RWPE1 (cell line): ENCODE measurements around the gene ERBB4.
A peak's percentile ranks its signal among the peaks of the same experiment; 100 is the strongest.

Experiments
- CTCF ChIA-PET: fragments of 350-600 bp; sonication (Branson Sonifier 250); formaldehyde crosslinking; extraction: SDS; loops from one replicate; lab custom pipeline; 2021; lab: Yijun Ruan, JAX
- POLR2A ChIA-PET: fragments of 400-600 bp; formaldehyde crosslinking; extraction: SDS; loops from one replicate; lab custom pipeline; 2020; ENCODE audit warnings: antibody characterized with exemption; ENCODE audit not compliant: low non-redundant PET; lab: Yijun Ruan, JAX
- DNase-seq: peaks from one replicate; pipeline ENCODE4 v3.0.0; 2012; ENCODE audit warnings: low spot score
- H3K27ac ChIP-seq: fragments of 450-650 bp; 2 replicates; pipeline ENCODE4 v1.5.1; 2017
- CTCF ChIP-seq: fragments of 450-650 bp; conservative IDR thresholded peaks from 2 replicates; pipeline ENCODE4 v1.5.1; 2017; ENCODE audit warnings: low read depth, mild to moderate bottlenecking

ERBB4 gene

GRCh38 chr2:211426240-211426639 is 1112.4 kb downstream of the ERBB4 start:
- no peak for DNase-seq
- no peak overlapping the region for H3K27ac ChIP-seq
- TF ChIP-seq CTCF, result no peak
- ChIA-PET CTCF (interaction anchor here (0.9 kb wide), 1 partner anchor 1727 kb away, joined by 3 read pairs; no protein-coding TSS in a partner anchor), POLR2A (no interaction called here)

GRCh38 chr2:211423018-211423417 is 1115.6 kb downstream of the ERBB4 start:
- POLR2A ChIA-PET, result no interaction called here
- DNase-seq, result no peak
- CTCF ChIA-PET, result interaction anchor here (0.7 kb wide), 2 partner anchors 237 to 752 kb away, joined by 3 to 5 read pairs; no protein-coding TSS in a partner anchor
- H3K27ac ChIP-seq, result no peak overlapping the region
- TF ChIP-seq CTCF, result no peak

DNA sequence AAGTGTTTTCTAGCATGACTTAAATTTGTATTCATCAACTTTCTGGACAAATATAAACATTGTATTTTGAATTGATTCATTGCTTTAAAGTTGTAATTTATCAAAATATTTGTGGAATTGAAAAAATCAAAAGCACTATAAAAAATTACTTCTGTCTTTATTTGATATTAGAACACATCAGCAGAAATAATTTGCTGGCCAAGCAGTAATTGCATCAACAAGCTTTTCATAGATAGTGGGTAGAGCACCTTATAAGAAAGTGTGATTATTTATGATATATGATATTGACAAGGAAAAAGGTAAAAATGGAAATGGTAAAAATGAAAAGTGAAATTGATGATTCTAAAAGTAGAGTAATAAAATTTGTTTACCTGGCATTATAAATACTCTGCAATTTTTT is 1121.1 kb downstream of the ERBB4 start:
- ChIA-PET CTCF (no interaction called here), POLR2A (no interaction called here)
- H3K27ac ChIP-seq, result no peak overlapping the region
- DNase-seq, result no peak
- no peak for TF ChIP-seq CTCF

GRCh38 chr2:211416373-211416772 is 1122.2 kb downstream of the ERBB4 start:
- TF ChIP-seq CTCF, result no peak
- H3K27ac ChIP-seq, result no peak overlapping the region
- CTCF ChIA-PET, result interaction anchor here (1.2 kb wide), 1 partner anchor 39 kb away, joined by 4 read pairs; no protein-coding TSS in a partner anchor
- DNase-seq, result no peak
- POLR2A ChIA-PET, result no interaction called here

DNA sequence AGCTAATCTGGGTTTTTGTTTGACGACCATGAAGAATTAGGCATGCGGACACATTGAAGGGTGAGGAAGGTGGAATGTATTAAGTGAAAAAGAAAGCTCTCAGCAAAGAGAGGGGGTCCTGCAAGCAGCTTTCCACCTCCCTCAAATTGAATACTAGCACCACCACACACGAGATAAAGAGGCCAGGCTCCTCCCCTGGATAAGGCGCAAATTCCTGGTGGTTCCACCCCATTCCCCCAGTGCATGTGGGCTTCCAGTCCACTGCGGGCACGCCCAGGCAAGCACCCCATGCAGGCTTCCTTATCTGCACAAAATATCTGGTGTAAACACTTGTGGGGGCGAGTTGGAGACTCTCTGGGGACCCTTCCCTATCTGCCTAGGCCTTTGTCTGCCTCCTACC is 1124.9 kb downstream of the ERBB4 start:
- CTCF ChIA-PET, result no interaction called here

DNA sequence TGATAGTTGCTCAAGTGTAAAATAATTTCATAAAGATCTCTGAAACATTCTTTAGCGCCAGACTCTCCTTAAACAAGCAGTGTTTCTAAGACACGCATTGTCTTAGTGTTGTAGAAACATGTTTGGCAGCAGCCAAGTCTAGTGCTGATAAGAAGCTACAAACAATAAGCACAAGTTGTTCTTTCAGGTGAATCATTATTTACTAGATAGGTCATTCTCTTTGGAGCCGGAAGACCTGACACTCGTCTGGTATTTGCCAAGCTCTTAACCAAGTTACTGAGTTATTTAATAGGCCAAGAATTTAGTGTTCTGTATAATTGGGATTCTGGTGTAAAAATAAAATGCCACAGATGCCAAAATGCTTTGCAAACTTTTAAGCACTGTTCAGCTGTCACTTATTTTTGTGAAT is 1130.1 kb downstream of the ERBB4 start:
- no peak for TF ChIP-seq CTCF
- ChIA-PET POLR2A (no interaction called here), CTCF (interaction anchor here (0.7 kb wide), 1 partner anchor 1704 kb away, joined by 3 read pairs; no protein-coding TSS in a partner anchor)
- no peak overlapping the region for H3K27ac ChIP-seq
- peak; percentile 69 for DNase-seq

More for the DNA sequence above, 1124.9 kb downstream of the ERBB4 start:
- POLR2A ChIA-PET, result no interaction called here
- TF ChIP-seq CTCF, result no peak
- no peak overlapping the region for H3K27ac ChIP-seq
- no peak for DNase-seq
